ENCODE data around the gene PCLAF. TPM values are rescaled to one million over a fixed set of nuclear protein-coding genes. Genes with fewer than 3 reads are reported as not detected.
"Not testable (repeated sequence)": the region's sequence is repeated elsewhere in the genome, so short reads cannot be mapped to it uniquely, and the experiment has no call there.

Gene PCLAF
- total RNA-seq, 2 donors from 2014 or later = 28.9 to 78.0 TPM

GRCh38 chr15:64400583-64400982, 19.3 kb upstream of the PCLAF start:
- Mint-ChIP-seq H3K4me3 (no peak overlapping the region), H3K9me3 (no peaks in the 10 kb centered on the region), H3K27me3 (ENCODE audit: insufficient read depth) (no peaks in the 10 kb centered on the region), H3K27ac (no peak overlapping the region), H3K36me3 (ENCODE audit: low read depth) (peaks cover 65% of the 10 kb centered on the region), H3K4me1 (no peaks in the 10 kb centered on the region)
- Histone ChIP-seq H3K36me3 (ENCODE audit: control insufficient read depth, insufficient read depth, low read length) (peaks cover 63% of the 10 kb centered on the region), H3K9me3 (ENCODE audit: control insufficient read depth, low read length) (no peaks in the 10 kb centered on the region), H3K27ac (ENCODE audit: low read depth, low read length) (no peak overlapping the region), H3K27me3 (ENCODE audit: control insufficient read depth, insufficient read depth, low read length, poor library complexity, severe bottlenecking) (no peaks in the 10 kb centered on the region), H3K4me1 (ENCODE audit: control insufficient read depth, insufficient read depth, low read length) (no peaks in the 10 kb centered on the region), H3K4me3 (ENCODE audit: low read length) (no peak overlapping the region), H3K9ac (ENCODE audit: extremely low read depth, low read length, poor library complexity, severe bottlenecking) (no peak overlapping the region)
- WGBS, 2 experiments (ENCODE audit: insufficient coverage in 1 of 2, insufficient read length in 1 of 2) = 92 to 96% methylated on average over 2 of the region's 2 CpGs
- TF ChIP-seq CTCF (conservative IDR thresholded peaks at IDR 0.05) = no peak
- no peak for DNase-seq

GRCh38 chr15:64398575-64398974, 17.3 kb upstream of the PCLAF start:
- H3K36me3 Mint-ChIP-seq (ENCODE audit: low read depth) = peaks cover 62% of the 10 kb centered on the region

GRCh38 chr15:64396789-64397188, 15.5 kb upstream of the PCLAF start:
- Histone ChIP-seq H3K4me3 (ENCODE audit: low read length) (no peak overlapping the region), H3K4me1 (ENCODE audit: control insufficient read depth, insufficient read depth, low read length) (no peaks in the 10 kb centered on the region), H3K27me3 (ENCODE audit: control insufficient read depth, insufficient read depth, low read length, poor library complexity, severe bottlenecking) (no peaks in the 10 kb centered on the region), H3K36me3 (ENCODE audit: control insufficient read depth, insufficient read depth, low read length) (peaks cover 68% of the 10 kb centered on the region), H3K27ac (ENCODE audit: low read depth, low read length) (no peak overlapping the region), H3K9me3 (ENCODE audit: control insufficient read depth, low read length) (no peaks in the 10 kb centered on the region), H3K9ac (ENCODE audit: extremely low read depth, low read length, poor library complexity, severe bottlenecking) (no peak overlapping the region)
- no peak for TF ChIP-seq CTCF (conservative IDR thresholded peaks at IDR 0.05)
- Mint-ChIP-seq H3K27ac (no peak overlapping the region), H3K4me3 (no peak overlapping the region), H3K36me3 (ENCODE audit: low read depth) (peaks cover 60% of the 10 kb centered on the region), H3K27me3 (ENCODE audit: insufficient read depth) (no peaks in the 10 kb centered on the region), H3K4me1 (no peaks in the 10 kb centered on the region), H3K9me3 (no peaks in the 10 kb centered on the region)
- WGBS, 2 experiments (ENCODE audit: insufficient coverage in 1 of 2, insufficient read length in 1 of 2) = 94% methylated on average over 4 of the region's 5 CpGs; no CpG with 5 or more reads in 1 of the 2 experiments
- no peak for DNase-seq

More at GRCh38 chr15:64398575-64398974, 17.3 kb upstream of the PCLAF start:
- Histone ChIP-seq H3K9me3 (ENCODE audit: control insufficient read depth, low read length) (no peaks in the 10 kb centered on the region), H3K4me1 (ENCODE audit: control insufficient read depth, insufficient read depth, low read length) (no peaks in the 10 kb centered on the region), H3K9ac (ENCODE audit: extremely low read depth, low read length, poor library complexity, severe bottlenecking) (no peak overlapping the region), H3K27ac (ENCODE audit: low read depth, low read length) (no peak overlapping the region), H3K36me3 (ENCODE audit: control insufficient read depth, insufficient read depth, low read length) (peaks cover 75% of the 10 kb centered on the region), H3K27me3 (ENCODE audit: control insufficient read depth, insufficient read depth, low read length, poor library complexity, severe bottlenecking) (no peaks in the 10 kb centered on the region), H3K4me3 (ENCODE audit: low read length) (no peak overlapping the region)
- 86% methylated on average over 2 of the region's 2 CpGs; no CpG with 5 or more reads in 1 of the 2 experiments for WGBS, 2 experiments (ENCODE audit: insufficient coverage in 1 of 2, insufficient read length in 1 of 2)
- TF ChIP-seq CTCF (conservative IDR thresholded peaks at IDR 0.05) = no peak
- Mint-ChIP-seq H3K4me1 (no peaks in the 10 kb centered on the region), H3K4me3 (no peak overlapping the region), H3K9me3 (no peaks in the 10 kb centered on the region), H3K27me3 (ENCODE audit: insufficient read depth) (no peaks in the 10 kb centered on the region), H3K27ac (no peak overlapping the region)
- no peak for DNase-seq

- not testable (repeated sequence) for H3K4me3 ChIP-seq (ENCODE audit: low read length); H3K4me1 Mint-ChIP-seq; H3K4me1 ChIP-seq (ENCODE audit: control insufficient read depth, insufficient read depth, low read length); H3K9ac ChIP-seq (ENCODE audit: extremely low read depth, low read length, poor library complexity, severe bottlenecking); H3K27ac Mint-ChIP-seq; H3K27ac ChIP-seq (ENCODE audit: low read depth, low read length); H3K9me3 Mint-ChIP-seq; H3K9me3 ChIP-seq (ENCODE audit: control insufficient read depth, low read length); DNase-seq; H3K27me3 Mint-ChIP-seq (ENCODE audit: insufficient read depth); H3K27me3 ChIP-seq (ENCODE audit: control insufficient read depth, insufficient read depth, low read length, poor library complexity, severe bottlenecking); H3K4me3 Mint-ChIP-seq
- H3K36me3 Mint-ChIP-seq (ENCODE audit: low read depth) = peaks cover 40% of the 10 kb centered on the region
- 96 to 98% methylated on average over 3 of the region's 3 CpGs for WGBS, 2 experiments (ENCODE audit: insufficient coverage in 1 of 2, insufficient read length in 1 of 2)
- H3K36me3 ChIP-seq (ENCODE audit: control insufficient read depth, insufficient read depth, low read length) = peaks cover 41% of the 10 kb centered on the region
Observed at GRCh38 chr15:64392471-64392870, 11.2 kb upstream of the PCLAF start.

All from endodermal cell (in vitro differentiated cells).